GM19023 (cell line): ENCODE results near the gene RGPD8.
"Not testable (repeated sequence)": the region's sequence is repeated elsewhere in the genome, so short reads cannot be mapped to it uniquely, and the experiment has no call there.

Experiments
- ATAC-seq: cut with Tn5 transposase; IDR thresholded peaks from one replicate; pipeline ENCODE4 v1.9.1; 2021; ENCODE audit warnings: mild to moderate bottlenecking, moderate library complexity; ENCODE audit not compliant: unreplicated experiment

Gene RGPD8

GRCh38 chr2:112433480-112433879 is at the start of gene RGPD8:
RGPD8 (minus strand) TSS chr2:112433645; CDS start chr2:112433453, 192 bp downstream.
- ATAC-seq: peak; percentile 97

GRCh38 chr2:112483042-112483473 is 49.6 kb upstream of the RGPD8 start:
- no peak for ATAC-seq

- ATAC-seq: peak; percentile 27
Measured at GRCh38 chr2:112482309-112483041, 49.0 kb upstream of the RGPD8 start.

GRCh38 chr2:112481528-112482233 is 48.2 kb upstream of the RGPD8 start, which contains the start of gene TTL:
TTL (plus strand) TSS chr2:112482156; CDS start chr2:112482345, 189 bp downstream.
- ATAC-seq: peak; percentile 76

GRCh38 chr2:112481050-112481527 is 47.6 kb upstream of the RGPD8 start:
- ATAC-seq: peak; percentile 63

GRCh38 chr2:112480530-112481049 is 47.1 kb upstream of the RGPD8 start:
- ATAC-seq: no peak

GRCh38 chr2:112476434-112476833 is 43.0 kb upstream of the RGPD8 start:
- no peak for ATAC-seq

GRCh38 chr2:112474844-112475486 is 41.5 kb upstream of the RGPD8 start:
- ATAC-seq: no peak

- ATAC-seq: no peak
Measured at GRCh38 chr2:112472547-112473263, 39.3 kb upstream of the RGPD8 start.

- no peak for ATAC-seq
Measured at GRCh38 chr2:112465382-112465781, 31.9 kb upstream of the RGPD8 start.

GRCh38 chr2:112463256-112463655 is 29.8 kb upstream of the RGPD8 start:
- ATAC-seq: no peak

GRCh38 chr2:112462178-112462577 is 28.7 kb upstream of the RGPD8 start:
- no peak for ATAC-seq

- no peak for ATAC-seq
Measured at GRCh38 chr2:112459372-112459771, 25.9 kb upstream of the RGPD8 start.

- no peak for ATAC-seq
Measured at GRCh38 chr2:112454586-112454985, 21.1 kb upstream of the RGPD8 start.

GRCh38 chr2:112451317-112451716 is 17.9 kb upstream of the RGPD8 start:
- no peak for ATAC-seq

GRCh38 chr2:112449854-112450253 is 16.4 kb upstream of the RGPD8 start:
- no peak for ATAC-seq

- ATAC-seq: not testable (repeated sequence)
Measured at GRCh38 chr2:112444256-112444655, 10.8 kb upstream of the RGPD8 start.

GRCh38 chr2:112438603-112439261 is 5.3 kb upstream of the RGPD8 start:
- not testable (repeated sequence) for ATAC-seq

GRCh38 chr2:112437405-112437831 is 4.0 kb upstream of the RGPD8 start:
- ATAC-seq: not testable (repeated sequence)

GRCh38 chr2:112436993-112437392 is 3.5 kb upstream of the RGPD8 start:
- not testable (repeated sequence) for ATAC-seq
